NCI-H446 treated with DMSO at 0.1 percent for 48 hours (cell line): ENCODE measurements around the gene NME2.

Source experiments
- DNase-seq: peaks from one replicate; lab custom pipeline; 2025; lab: John Stamatoyannopoulos, UW

The NME2 gene

DNA sequence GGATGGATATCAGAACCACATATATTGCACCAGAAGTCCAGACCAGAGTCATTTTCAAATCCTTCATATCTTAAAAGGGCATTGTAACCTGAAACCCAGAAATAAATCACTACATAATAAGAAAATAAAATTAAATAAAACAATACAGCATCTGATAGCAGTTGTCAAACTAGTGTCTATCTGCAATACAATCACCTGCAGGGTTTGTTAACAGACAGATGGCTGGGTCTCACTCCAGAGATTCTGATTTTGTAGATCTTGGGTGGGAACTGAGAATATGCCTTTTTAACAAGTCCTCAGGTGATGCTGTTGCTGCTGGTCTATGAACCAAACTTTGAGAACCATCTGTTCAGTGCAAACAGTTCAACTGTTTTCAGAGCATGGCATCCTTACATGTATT is 37.6 kb downstream of the NME2 start:
- no peak for DNase-seq

DNA sequence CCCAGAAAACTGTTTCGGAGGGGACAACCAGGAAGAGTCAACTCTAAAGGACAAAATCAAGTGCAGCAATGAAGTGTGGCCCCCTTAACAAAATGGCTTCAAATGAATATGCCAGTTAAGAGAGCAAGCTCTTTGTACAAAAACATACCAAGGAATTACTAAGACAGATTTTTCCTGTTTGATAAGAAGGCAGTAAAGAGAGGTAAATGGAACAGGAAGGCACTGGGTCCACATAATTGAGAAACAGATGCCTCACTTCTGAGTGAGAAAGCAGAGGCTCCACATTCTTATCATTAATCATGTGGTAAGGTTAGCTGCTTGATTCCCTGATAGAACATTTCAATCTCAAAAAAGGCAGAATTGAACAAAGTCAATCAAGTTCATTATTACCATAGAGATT is 48.7 kb downstream of the NME2 start:
- DNase-seq, result no peak

DNA sequence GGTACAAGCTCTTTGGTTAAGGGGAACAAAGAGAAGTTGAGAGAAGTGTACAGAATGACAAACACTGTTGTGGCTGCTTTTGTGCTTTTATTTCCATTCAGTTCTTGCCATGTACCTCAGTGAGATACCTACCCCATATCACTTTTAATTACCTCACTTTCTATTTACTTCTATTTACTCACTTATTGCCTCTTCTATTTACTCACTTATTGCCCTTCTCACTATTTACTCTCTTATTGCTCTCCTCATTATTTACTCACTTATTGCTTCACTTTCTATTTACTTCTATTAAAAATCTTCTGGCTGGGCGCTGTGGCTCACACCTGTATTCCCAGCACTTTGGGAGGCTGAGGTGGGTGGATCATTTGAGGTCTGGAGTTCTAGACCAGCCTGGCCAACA is 51.7 kb downstream of the NME2 start:
- DNase-seq, result no peak

DNA sequence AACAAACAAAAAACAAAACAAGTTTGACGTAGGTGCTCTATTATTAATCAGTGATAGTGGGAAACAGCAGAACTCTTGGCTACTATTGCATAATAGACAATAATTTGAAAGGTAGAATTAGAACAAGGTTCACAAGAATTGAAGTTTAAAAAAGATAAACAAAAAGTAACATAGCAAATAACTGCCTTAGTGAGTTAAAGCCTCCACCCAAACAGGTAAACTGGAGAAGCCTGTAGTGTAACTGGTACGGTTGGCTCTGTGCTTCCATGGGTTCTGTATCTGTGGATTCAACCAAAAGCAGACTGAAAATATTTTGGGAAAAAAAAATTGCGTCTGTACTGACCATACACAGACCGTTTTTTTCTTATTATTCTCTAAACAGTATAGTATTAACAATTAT is 55.1 kb downstream of the NME2 start:
- DNase-seq, result no peak
